HEK293 (cell line): ENCODE data around the gene PPM1J.

Source experiments
- CTCF ChIA-PET: fragments of 350-600 bp; formaldehyde crosslinking; extraction: SDS; loops from one replicate; lab custom pipeline; 2021; ENCODE audit warnings: antibody characterized with exemption; lab: Yijun Ruan, JAX
- POLR2A ChIA-PET: fragments of 300-600 bp; formaldehyde crosslinking; extraction: SDS; loops from one replicate; lab custom pipeline; 2020; ENCODE audit warnings: antibody characterized with exemption, inconsistent platforms; lab: Yijun Ruan, JAX
- H3K27ac ChIP-seq: fragments of 200-500 bp; sonication (Bioruptor generic); 2 replicates; pipeline ENCODE4 v1.5.1; 2014; ENCODE audit warnings: low read depth, low read length, control low read depth, inconsistent platforms; ENCODE audit errors: extremely low read depth
- H3K36me3 ChIP-seq, 2 experiments: fragments of 200-500 bp in 1 of 2; sonication (Bioruptor generic) in 1 of 2; 1 replicate in 1 of 2; 2 replicates in 1 of 2; pipeline ENCODE4 v1.5.1; 2014 to 2017; ENCODE audit warnings: inconsistent platforms in 2 of 2, low read length in 2 of 2; ENCODE audit not compliant: control insufficient read depth in 2 of 2, insufficient read depth in 1 of 2
- H3K4me1 ChIP-seq: fragments of 200-500 bp; sonication (Bioruptor generic); 2 replicates; pipeline ENCODE4 v1.5.1; 2014; ENCODE audit warnings: mild to moderate bottlenecking, low read length, inconsistent platforms; ENCODE audit not compliant: control insufficient read depth, insufficient read depth
- H3K4me3 ChIP-seq: 2 replicates; pipeline ENCODE4 v1.5.1; 2011; ENCODE audit warnings: low read depth, mild to moderate bottlenecking, control low read depth, low read length, moderate library complexity
- H3K9me3 ChIP-seq: fragments of 200-500 bp; sonication (Bioruptor generic); 2 replicates; pipeline ENCODE4 v1.5.1; 2014; ENCODE audit warnings: low read depth, low read length, inconsistent platforms; ENCODE audit not compliant: control insufficient read depth, insufficient read depth
- AEBP2 ChIP-seq: fragments of 450-650 bp; formaldehyde crosslinking; IDR thresholded peaks from 2 replicates; pipeline ENCODE4 v1.5.1; 2016; ENCODE audit warnings: missing biosample characterization, missing genetic modification characterization, borderline replicate concordance
- HIC1 ChIP-seq: fragments of 450-650 bp; formaldehyde crosslinking; IDR thresholded peaks from 2 replicates; pipeline ENCODE4 v1.5.1; 2016; ENCODE audit warnings: missing biosample characterization, missing genetic modification characterization
- KLF1 ChIP-seq: fragments of 450-650 bp; formaldehyde crosslinking; IDR thresholded peaks from 2 replicates; pipeline ENCODE4 v1.5.1; 2016; ENCODE audit warnings: missing biosample characterization, missing genetic modification characterization
- KLF16 ChIP-seq: fragments of 450-650 bp; formaldehyde crosslinking; IDR thresholded peaks from 2 replicates; pipeline ENCODE4 v1.5.1; 2017; ENCODE audit warnings: missing biosample characterization, missing genetic modification characterization
- PATZ1 ChIP-seq: fragments of 450-650 bp; formaldehyde crosslinking; IDR thresholded peaks from 2 replicates; pipeline ENCODE4 v1.5.1; 2016; ENCODE audit warnings: missing biosample characterization, missing genetic modification characterization
- SCRT2 ChIP-seq: fragments of 450-650 bp; formaldehyde crosslinking; IDR thresholded peaks from 2 replicates; pipeline ENCODE4 v1.5.1; 2016; ENCODE audit warnings: missing biosample characterization, missing genetic modification characterization
- SETDB1 ChIP-seq: IDR thresholded peaks from one replicate; pipeline ENCODE4 v1.6.1; 2017; ENCODE audit warnings: mild to moderate bottlenecking, low read length, moderate library complexity, mixed read lengths; ENCODE audit not compliant: insufficient read length
- ZBTB1 ChIP-seq: fragments of 450-650 bp; formaldehyde crosslinking; IDR thresholded peaks from 2 replicates; pipeline ENCODE4 v1.5.1; 2016; ENCODE audit warnings: missing biosample characterization, missing genetic modification characterization
- ZBTB21 ChIP-seq: fragments of 450-650 bp; formaldehyde crosslinking; IDR thresholded peaks from 2 replicates; pipeline ENCODE4 v1.5.1; 2017; ENCODE audit warnings: missing biosample characterization, missing genetic modification characterization
- ZFP69B ChIP-seq: fragments of 450-650 bp; formaldehyde crosslinking; IDR thresholded peaks from 2 replicates; pipeline ENCODE4 v1.5.1; 2016; ENCODE audit warnings: missing biosample characterization, missing genetic modification characterization
- ZNF138 ChIP-seq: fragments of 450-650 bp; formaldehyde crosslinking; IDR thresholded peaks from 2 replicates; pipeline ENCODE4 v1.5.1; 2016; ENCODE audit warnings: missing biosample characterization, missing genetic modification characterization, borderline replicate concordance
- ZNF24 ChIP-seq: fragments of 450-650 bp; formaldehyde crosslinking; IDR thresholded peaks from 2 replicates; pipeline ENCODE4 v1.5.1; 2016; ENCODE audit warnings: missing biosample characterization, missing genetic modification characterization
- ZNF248 ChIP-seq: fragments of 450-650 bp; formaldehyde crosslinking; IDR thresholded peaks from 2 replicates; pipeline ENCODE4 v1.5.1; 2017; ENCODE audit warnings: missing biosample characterization, missing genetic modification characterization
- ZNF292 ChIP-seq: fragments of 450-650 bp; formaldehyde crosslinking; IDR thresholded peaks from 2 replicates; pipeline ENCODE4 v1.5.1; 2016; ENCODE audit warnings: low read depth, missing biosample characterization, missing genetic modification characterization, borderline replicate concordance
- ZNF335 ChIP-seq: fragments of 450-650 bp; formaldehyde crosslinking; conservative IDR thresholded peaks from 2 replicates; pipeline ENCODE4 v1.5.1; 2016; ENCODE audit warnings: missing biosample characterization, missing genetic modification characterization
- ZNF341 ChIP-seq: fragments of 450-650 bp; formaldehyde crosslinking; IDR thresholded peaks from 2 replicates; pipeline ENCODE4; 2016; ENCODE audit warnings: low read depth, missing biosample characterization, missing genetic modification characterization
- ZNF449 ChIP-seq: fragments of 450-650 bp; formaldehyde crosslinking; IDR thresholded peaks from 2 replicates; pipeline ENCODE4 v1.5.1; 2017; ENCODE audit warnings: missing biosample characterization, mild to moderate bottlenecking, missing genetic modification characterization, moderate library complexity
- ZNF600 ChIP-seq: fragments of 450-650 bp; formaldehyde crosslinking; IDR thresholded peaks from 2 replicates; pipeline ENCODE4 v1.5.1; 2016; ENCODE audit warnings: missing biosample characterization, missing genetic modification characterization
- ZNF639 ChIP-seq: fragments of 450-650 bp; formaldehyde crosslinking; IDR thresholded peaks from 2 replicates; pipeline ENCODE4 v1.5.1; 2016; ENCODE audit warnings: missing biosample characterization, missing genetic modification characterization
- ZNF660 ChIP-seq: fragments of 450-650 bp; IDR thresholded peaks from 2 replicates; pipeline ENCODE4 v1.5.1; 2018; ENCODE audit warnings: missing biosample characterization, mild to moderate bottlenecking, missing genetic modification characterization
- ZNF747 ChIP-seq: fragments of 450-650 bp; formaldehyde crosslinking; IDR thresholded peaks from 2 replicates; pipeline ENCODE4 v1.5.1; 2016; ENCODE audit warnings: missing biosample characterization, missing genetic modification characterization
- ZNF830 ChIP-seq: fragments of 450-650 bp; IDR thresholded peaks from 2 replicates; pipeline ENCODE4 v1.5.0; 2018; ENCODE audit warnings: missing biosample characterization, missing genetic modification characterization, low read depth, mild to moderate bottlenecking, moderate library complexity
- TF ChIP-seq, protein P1 (sequence below): fragments of 450-650 bp; formaldehyde crosslinking; IDR thresholded peaks from 2 replicates; pipeline ENCODE4 v1.5.1; 2017; ENCODE audit warnings: missing biosample characterization, missing genetic modification characterization
- TF ChIP-seq, protein P2 (sequence below): fragments of 450-650 bp; formaldehyde crosslinking; IDR thresholded peaks from 2 replicates; pipeline ENCODE4 v1.5.1; 2016; ENCODE audit warnings: missing biosample characterization, missing genetic modification characterization

Gene PPM1J

DNA sequence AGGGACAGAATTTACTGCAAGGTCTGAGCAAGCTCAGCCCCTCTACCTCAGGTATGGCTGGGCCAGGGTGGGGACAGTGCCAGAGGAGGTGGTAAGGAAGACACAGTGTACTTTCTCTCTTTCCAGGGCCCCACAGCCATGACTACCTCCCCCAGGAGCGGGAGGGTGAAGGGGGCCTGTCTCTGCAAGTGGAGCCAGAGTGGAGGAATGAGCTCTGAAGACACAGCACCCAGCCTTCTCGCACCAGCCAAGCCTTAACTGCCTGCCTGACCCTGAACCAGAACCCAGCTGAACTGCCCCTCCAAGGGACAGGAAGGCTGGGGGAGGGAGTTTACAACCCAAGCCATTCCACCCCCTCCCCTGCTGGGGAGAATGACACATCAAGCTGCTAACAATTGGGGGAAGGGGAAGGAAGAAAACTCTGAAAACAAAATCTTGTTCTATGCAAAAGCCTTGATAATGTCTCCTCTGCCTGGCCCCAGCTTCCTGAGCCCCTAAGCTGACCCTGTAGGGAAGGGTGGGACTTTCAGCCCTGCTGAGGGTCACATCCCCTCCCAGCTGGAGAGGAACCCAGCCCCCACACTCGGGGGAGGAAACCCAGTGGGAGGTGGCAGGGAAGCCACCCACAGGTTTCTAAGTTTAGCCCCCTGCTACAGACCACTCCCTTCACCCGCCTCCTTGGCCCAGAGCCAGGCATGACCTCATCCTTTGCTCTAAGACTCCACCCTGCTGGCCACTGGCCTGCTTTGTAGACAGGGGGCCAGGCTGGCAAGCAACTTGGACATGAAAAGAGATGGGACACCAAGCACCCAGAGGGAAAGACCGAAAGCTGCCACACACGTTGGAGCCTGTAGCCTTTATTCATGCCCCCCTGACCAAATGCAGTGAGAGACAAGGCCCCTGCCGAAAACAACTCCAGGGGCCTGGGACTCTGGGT, 14.6 kb downstream of the PPM1J start:
- H3K4me3 ChIP-seq = no peak overlapping the region
- ChIA-PET POLR2A (interaction anchor here (0.9 to 9.8 kb wide), 4 partner anchors 14 to 305 kb away, joined by 3 to 91 read pairs (median 7); partner anchors contain the start of genes CAPZA1, CTTNBP2NL, MOV10 and PPM1J), CTCF (interaction anchor here (1.0 to 2.0 kb wide), 3 partner anchors 11 to 38 kb away, joined by 3 to 5 read pairs (median 3); no protein-coding TSS in a partner anchor)
- H3K4me1 ChIP-seq = peaks cover 19% of the 10 kb centered on the region
- H3K36me3 ChIP-seq = peaks cover 2 to 81% of the 10 kb centered on the region in 2 experiments; a peak in 2 of 3 replicates
- H3K27ac ChIP-seq = peak overlapping the region; percentile 53
- H3K9me3 ChIP-seq = no peaks in the 10 kb centered on the region
- TF ChIP-seq ZNF830 (no peak), ZNF341 (tag by site-specific recombination) (peak; percentile 98), ZNF639 (tag by site-specific recombination) (peak; percentile 83; the same call in 1 of the 2 replicates), ZNF747 (tag by site-specific recombination) (no peak), KLF16 (tag by site-specific recombination) (peak; percentile 97), KLF1 (tag by site-specific recombination) (peak; percentile 95), ZBTB1 (tag by site-specific recombination) (no peak), ZNF24 (tag by site-specific recombination) (peak; percentile 88), ZNF138 (tag by site-specific recombination) (no peak), SCRT2 (tag by site-specific recombination) (peak; percentile 96), ZNF600 (tag by site-specific recombination) (peak; percentile 92), ZBTB21 (tag by site-specific recombination) (peak; percentile 55), PATZ1 (peak; percentile 96), HIC1 (peak; percentile 99), ZFP69B (no peak), AEBP2 (tag by site-specific recombination) (no peak), ZNF292 (tag by site-specific recombination) (no peak), ZNF449 (tag by site-specific recombination) (peak; percentile 41; the same call in 1 of the 2 replicates), ZNF335 (tag by site-specific recombination) (peak; percentile 26; the same call in 1 of the 2 replicates), ZNF248 (tag by site-specific recombination) (no peak), ZNF660 (tag by site-specific recombination) (peak; percentile 98), SETDB1 (no peak)
- TF ChIP-seq, protein P1, sequence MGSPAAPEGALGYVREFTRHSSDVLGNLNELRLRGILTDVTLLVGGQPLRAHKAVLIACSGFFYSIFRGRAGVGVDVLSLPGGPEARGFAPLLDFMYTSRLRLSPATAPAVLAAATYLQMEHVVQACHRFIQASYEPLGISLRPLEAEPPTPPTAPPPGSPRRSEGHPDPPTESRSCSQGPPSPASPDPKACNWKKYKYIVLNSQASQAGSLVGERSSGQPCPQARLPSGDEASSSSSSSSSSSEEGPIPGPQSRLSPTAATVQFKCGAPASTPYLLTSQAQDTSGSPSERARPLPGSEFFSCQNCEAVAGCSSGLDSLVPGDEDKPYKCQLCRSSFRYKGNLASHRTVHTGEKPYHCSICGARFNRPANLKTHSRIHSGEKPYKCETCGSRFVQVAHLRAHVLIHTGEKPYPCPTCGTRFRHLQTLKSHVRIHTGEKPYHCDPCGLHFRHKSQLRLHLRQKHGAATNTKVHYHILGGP = 0 out of 2 replicates have a peak, but pooled peaks have one; percentile 42
- TF ChIP-seq, protein P2, sequence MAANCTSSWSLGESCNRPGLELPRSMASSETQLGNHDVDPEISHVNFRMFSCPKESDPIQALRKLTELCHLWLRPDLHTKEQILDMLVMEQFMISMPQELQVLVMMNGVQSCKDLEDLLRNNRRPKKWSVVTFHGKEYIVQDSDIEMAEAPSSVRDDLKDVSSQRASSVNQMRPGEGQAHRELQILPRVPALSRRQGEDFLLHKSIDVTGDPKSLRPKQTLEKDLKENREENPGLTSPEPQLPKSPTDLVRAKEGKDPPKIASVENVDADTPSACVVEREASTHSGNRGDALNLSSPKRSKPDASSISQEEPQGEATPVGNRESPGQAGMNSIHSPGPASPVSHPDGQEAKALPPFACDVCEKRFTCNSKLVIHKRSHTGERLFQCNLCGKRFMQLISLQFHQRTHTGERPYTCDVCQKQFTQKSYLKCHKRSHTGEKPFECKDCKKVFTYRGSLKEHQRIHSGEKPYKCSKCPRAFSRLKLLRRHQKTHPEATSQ (tag by site-specific recombination) = no peak
